B cell (primary cell): ENCODE data around the gene TAT.

Experiments used
- EZH2 ChIP-seq: IDR thresholded peaks from 2 replicates; pipeline ENCODE4 v1.6.1; 2012; ENCODE audit warnings: borderline replicate concordance, low read depth, mild to moderate bottlenecking, moderate library complexity, low read length; ENCODE audit not compliant: insufficient read depth, poor library complexity, severe bottlenecking
- TF ChIP-seq, protein P1 (sequence below): fragments of 200-600 bp; IDR thresholded peaks from one replicate; pipeline ENCODE4 v1.8.0; 2022; ENCODE audit warnings: antibody characterized with exemption, mild to moderate bottlenecking

DNA sequence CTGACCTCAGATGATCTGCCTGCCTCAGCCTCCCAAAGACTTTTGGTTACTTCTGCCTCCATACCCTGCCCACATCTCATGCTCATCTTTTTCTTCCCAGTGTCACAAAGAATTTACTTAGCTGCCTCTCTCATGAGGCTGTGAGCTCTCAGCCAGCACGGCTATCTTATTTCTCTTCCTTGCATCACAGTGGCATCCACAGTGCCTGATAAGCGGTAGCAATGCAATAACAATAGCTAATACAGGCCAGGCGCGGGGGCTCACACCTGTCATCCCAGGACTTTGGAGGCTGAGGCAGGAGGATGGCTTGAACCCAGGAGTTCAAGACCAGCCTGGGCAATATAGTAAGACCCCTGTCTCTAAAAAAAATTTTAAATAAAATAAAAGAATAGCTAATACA lies 33.6 kb upstream of the TAT start:
- TF ChIP-seq, protein P1, sequence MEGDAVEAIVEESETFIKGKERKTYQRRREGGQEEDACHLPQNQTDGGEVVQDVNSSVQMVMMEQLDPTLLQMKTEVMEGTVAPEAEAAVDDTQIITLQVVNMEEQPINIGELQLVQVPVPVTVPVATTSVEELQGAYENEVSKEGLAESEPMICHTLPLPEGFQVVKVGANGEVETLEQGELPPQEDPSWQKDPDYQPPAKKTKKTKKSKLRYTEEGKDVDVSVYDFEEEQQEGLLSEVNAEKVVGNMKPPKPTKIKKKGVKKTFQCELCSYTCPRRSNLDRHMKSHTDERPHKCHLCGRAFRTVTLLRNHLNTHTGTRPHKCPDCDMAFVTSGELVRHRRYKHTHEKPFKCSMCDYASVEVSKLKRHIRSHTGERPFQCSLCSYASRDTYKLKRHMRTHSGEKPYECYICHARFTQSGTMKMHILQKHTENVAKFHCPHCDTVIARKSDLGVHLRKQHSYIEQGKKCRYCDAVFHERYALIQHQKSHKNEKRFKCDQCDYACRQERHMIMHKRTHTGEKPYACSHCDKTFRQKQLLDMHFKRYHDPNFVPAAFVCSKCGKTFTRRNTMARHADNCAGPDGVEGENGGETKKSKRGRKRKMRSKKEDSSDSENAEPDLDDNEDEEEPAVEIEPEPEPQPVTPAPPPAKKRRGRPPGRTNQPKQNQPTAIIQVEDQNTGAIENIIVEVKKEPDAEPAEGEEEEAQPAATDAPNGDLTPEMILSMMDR: no peak
- TF ChIP-seq EZH2: no peak
